ENCODE measurements around the gene GUCA2B. TPM values are rescaled to one million over a fixed set of nuclear protein-coding genes. Genes with fewer than 3 reads are reported as not detected.
A peak's percentile ranks its signal among the peaks of the same experiment; 100 is the strongest.

GUCA2B gene
- total RNA-seq, 1 experiment from 2014 or later, result not detected

DNA sequence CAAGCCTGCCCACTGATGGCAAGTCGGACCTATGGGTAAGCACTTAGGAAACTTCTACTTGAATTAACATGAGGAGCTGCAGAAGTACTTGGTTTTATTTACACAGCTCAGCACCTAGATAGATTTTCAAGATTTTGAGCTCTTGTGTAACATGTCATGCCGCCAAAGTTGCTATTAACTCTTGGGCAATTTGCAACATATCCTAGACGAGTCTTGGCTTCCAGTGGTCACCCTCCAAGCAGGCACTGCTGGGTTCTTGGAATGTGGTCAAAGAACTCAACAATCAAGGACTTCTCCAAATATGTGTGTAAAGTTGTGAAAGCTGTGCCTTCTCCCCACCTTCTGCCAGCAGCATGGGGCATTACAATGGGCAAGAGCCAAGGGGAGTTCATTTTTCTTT lies 17.8 kb upstream of the GUCA2B start:
- H3K27me3 ChIP-seq (ENCODE audit: control insufficient read depth, insufficient read depth, low read length), result no peaks in the 10 kb centered on the region
- H3K36me3 ChIP-seq (replicated peaks; ENCODE audit: control insufficient read depth, insufficient read depth, low read length), result no peaks in the 10 kb centered on the region
- no peak overlapping the region for H3K4me3 ChIP-seq (ENCODE audit: insufficient read depth, low read depth, low read length)
- DNase-seq, result no peak

DNA sequence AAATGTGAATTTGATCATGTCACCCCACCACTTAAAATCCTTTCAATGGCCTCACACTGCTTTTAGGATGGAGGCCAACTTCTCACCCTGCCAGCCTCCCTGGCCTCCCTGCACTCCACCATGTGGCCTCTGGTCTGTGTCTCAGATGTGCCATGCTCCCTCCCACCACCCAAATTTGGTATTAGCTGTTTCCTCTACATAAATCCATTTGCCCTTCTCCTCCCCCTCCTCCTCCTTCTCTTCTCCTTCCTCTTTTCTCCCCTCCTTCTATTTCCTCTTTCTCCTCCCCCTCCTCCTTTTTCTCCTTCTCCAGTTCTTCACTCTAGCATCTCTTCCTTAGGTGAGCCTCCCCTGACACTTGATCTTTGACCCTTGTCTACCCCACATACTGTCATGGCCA lies 16.7 kb upstream of the GUCA2B start:
- DNase-seq, result no peak
- H3K36me3 ChIP-seq (replicated peaks; ENCODE audit: control insufficient read depth, insufficient read depth, low read length), result no peaks in the 10 kb centered on the region
- no peak overlapping the region for H3K4me3 ChIP-seq (ENCODE audit: insufficient read depth, low read depth, low read length)
- H3K27me3 ChIP-seq (ENCODE audit: control insufficient read depth, insufficient read depth, low read length), result no peaks in the 10 kb centered on the region

DNA sequence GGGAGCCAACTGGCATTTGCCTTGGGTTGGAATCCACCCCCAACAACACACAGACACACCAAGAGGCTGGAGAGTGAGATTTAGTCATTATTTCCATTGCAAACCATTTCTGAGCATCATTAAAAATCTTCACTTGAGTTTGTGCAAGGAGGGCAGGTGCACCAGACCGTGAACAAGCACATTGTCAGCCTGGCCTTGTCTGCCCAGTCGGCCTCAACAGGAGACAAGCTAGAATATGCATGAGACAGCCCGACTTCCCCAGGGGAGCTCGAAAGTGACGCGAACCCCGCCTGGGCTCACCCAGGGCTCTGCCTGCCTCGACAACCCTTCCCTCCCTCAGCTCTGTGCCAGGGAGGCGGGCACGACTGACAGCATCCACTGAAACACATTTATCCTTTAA lies 15.4 kb upstream of the GUCA2B start:
- Histone ChIP-seq H3K4me3 (ENCODE audit: insufficient read depth, low read depth, low read length) (no peak overlapping the region), H3K27me3 (ENCODE audit: control insufficient read depth, insufficient read depth, low read length) (no peaks in the 10 kb centered on the region), H3K36me3 (replicated peaks; ENCODE audit: control insufficient read depth, insufficient read depth, low read length) (no peaks in the 10 kb centered on the region)
- DNase-seq, result no peak

DNA sequence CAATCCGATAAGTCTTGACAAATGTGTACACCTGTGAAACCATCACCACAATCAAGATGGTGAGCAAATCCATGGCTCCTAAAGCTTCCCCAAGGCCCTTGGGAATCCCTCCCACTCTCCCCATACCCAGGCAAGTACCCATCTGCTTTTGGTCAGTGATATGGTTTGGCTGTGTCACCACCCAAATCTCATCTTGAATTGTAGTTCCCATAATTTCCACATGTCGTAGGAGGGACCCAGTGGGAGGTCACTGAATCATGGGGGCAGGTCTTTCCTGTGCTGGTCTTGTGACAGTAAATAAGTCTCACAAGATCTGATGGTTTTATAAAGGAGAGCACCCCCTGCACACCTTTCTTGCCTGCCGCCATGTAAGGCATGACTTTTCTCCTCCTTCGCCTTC lies 14.6 kb upstream of the GUCA2B start:
- no peak for DNase-seq
- H3K4me3 ChIP-seq (ENCODE audit: insufficient read depth, low read depth, low read length), result no peak overlapping the region
- no peaks in the 10 kb centered on the region for H3K27me3 ChIP-seq (ENCODE audit: control insufficient read depth, insufficient read depth, low read length)
- H3K36me3 ChIP-seq (replicated peaks; ENCODE audit: control insufficient read depth, insufficient read depth, low read length), result no peaks in the 10 kb centered on the region

DNA sequence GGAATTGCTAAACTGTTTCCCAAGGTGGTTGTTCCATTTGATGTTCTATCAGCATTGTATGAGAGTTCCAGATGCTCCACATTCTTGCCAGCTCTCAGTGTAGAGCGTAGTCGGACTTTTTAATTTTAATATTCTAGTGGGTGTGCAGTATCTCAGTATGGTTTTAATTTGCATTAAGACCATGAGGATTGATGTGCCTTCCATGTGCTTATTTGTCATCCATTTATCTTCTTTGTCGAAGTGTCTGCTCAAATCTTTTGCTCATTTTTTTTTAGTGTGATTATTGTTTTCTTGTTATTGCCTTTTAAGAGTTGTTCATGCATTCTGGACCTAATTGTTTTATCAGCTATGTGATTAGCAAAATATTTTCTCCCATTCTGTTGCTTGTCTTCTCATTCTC lies 13.8 kb upstream of the GUCA2B start:
- Histone ChIP-seq H3K27me3 (ENCODE audit: control insufficient read depth, insufficient read depth, low read length) (no peaks in the 10 kb centered on the region), H3K36me3 (replicated peaks; ENCODE audit: control insufficient read depth, insufficient read depth, low read length) (no peaks in the 10 kb centered on the region), H3K4me3 (ENCODE audit: insufficient read depth, low read depth, low read length) (no peak overlapping the region)
- DNase-seq, result no peak

DNA sequence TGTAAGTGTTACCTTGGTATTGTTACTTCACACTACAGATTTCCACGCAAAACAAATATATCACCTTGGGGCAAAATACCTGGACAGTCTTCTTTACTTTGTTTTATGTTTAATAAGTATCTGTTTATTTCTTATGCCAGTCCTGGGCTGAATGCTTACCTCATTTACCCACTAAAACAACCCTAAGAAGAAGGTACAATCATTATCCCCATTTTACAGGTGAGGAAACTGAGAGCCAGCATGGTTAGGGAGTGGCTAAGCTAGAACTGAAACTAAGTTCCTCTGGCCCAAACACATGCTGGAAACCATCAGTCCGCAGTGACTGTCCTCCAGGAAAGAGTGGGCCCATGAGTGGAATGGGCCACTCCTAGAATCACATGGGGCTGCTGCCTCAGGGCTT lies 13.0 kb upstream of the GUCA2B start:
- Histone ChIP-seq H3K4me3 (ENCODE audit: insufficient read depth, low read depth, low read length) (no peak overlapping the region), H3K36me3 (replicated peaks; ENCODE audit: control insufficient read depth, insufficient read depth, low read length) (no peaks in the 10 kb centered on the region), H3K27me3 (ENCODE audit: control insufficient read depth, insufficient read depth, low read length) (no peaks in the 10 kb centered on the region)
- DNase-seq, result no peak

DNA sequence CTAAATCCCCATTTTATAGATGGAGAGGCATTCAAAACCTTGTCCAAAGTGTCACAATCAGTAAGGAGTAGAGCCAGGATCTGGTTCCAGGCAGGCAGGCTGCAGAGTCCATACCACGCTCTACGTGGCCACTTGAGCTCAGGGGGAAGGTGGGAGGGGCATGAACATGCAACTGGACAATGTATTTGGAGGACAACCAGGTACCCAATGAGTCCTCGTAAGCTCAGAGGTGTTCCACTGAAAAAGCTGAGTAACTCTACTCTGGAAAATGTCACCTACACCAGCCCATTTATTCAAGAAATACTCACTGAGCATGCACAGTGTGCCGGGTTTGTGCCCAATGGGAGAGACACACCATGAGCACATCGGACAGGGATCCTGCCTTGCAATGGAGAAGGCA lies 11.2 kb upstream of the GUCA2B start:
- Histone ChIP-seq H3K4me3 (ENCODE audit: insufficient read depth, low read depth, low read length) (no peak overlapping the region), H3K36me3 (replicated peaks; ENCODE audit: control insufficient read depth, insufficient read depth, low read length) (no peaks in the 10 kb centered on the region), H3K27me3 (ENCODE audit: control insufficient read depth, insufficient read depth, low read length) (no peaks in the 10 kb centered on the region)
- no peak for DNase-seq

DNA sequence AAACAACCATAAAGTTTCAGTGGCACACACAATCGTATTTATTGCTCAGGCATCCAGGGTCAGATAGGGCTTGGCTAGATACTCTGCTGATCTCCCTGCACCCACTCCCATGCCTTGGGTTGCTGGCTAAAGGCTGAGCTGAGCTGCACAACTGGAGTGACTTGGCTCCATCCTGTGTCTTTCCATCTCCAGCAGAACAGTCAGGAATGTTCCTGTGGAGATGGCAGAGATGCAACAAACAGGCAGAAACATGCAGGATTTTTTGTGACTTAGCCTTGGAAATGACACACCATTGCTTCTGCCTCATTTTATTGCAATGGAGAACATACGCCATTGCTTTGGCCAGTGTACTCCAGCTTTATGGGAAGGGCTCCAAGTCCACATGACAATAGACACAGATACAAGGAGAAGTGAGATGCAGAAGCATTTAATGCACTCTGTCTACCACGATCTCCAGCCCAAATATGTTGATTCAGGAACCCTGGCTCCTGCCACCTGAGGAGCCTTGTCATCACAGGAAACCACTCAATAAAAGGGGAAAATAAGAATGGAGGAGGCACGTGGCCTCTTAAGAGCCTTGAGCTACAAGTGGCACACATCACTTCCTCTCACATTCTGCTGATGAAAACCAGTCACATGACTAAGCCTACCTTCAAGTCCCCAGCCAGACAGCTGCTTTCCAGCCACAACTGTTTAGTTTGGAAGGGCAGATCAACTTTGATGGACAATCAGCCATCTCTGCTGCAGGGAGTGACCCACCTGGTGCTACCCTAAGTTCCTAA lies 10.1 kb upstream of the GUCA2B start:
- no peak overlapping the region for H3K4me3 ChIP-seq (ENCODE audit: insufficient read depth, low read depth, low read length)
- no peak for DNase-seq
- no peaks in the 10 kb centered on the region for H3K27me3 ChIP-seq (ENCODE audit: control insufficient read depth, insufficient read depth, low read length)
- H3K36me3 ChIP-seq (replicated peaks; ENCODE audit: control insufficient read depth, insufficient read depth, low read length), result no peaks in the 10 kb centered on the region

DNA sequence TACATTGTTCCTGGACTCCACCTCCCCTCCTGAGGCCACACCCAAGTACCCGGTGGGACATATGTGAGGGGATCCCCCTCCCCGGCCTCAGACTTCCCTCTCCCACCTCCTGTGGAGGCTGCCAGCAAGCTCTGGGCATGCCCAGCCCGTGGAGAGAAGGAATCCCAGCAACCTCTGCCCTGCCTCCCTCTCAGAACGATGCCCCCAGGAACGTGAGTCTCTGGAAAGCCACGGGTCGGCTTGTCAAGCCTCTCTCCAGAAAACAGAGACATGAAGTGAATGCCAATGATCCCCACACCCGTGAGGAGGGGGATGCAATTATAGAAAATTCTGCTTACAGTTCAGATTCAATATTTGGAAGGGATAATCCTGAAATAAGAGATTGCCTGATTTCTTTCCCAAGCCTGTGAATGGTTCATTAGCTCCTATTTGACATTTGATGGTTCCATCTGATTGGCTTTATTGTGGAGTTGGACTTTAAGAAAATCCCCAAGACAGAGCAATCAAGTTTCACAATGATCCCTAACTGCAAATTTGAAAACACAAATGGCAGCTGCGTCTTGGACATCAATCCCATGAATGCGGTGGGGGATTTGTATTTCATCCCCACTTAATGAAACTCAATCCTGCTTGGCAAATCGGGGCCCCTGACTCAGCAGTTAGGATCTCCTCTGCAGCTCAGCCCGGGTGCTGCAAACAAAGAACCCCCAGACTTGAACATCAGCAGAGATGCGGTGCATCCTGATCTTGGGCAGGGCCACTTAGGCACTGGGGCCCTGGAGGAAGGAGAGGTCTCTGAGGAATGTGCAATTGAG lies 9.1 kb upstream of the GUCA2B start:
- Histone ChIP-seq H3K36me3 (replicated peaks; ENCODE audit: control insufficient read depth, insufficient read depth, low read length) (no peaks in the 10 kb centered on the region), H3K4me3 (ENCODE audit: insufficient read depth, low read depth, low read length) (no peak overlapping the region), H3K27me3 (ENCODE audit: control insufficient read depth, insufficient read depth, low read length) (no peaks in the 10 kb centered on the region)
- peak; percentile 22 for DNase-seq

DNA sequence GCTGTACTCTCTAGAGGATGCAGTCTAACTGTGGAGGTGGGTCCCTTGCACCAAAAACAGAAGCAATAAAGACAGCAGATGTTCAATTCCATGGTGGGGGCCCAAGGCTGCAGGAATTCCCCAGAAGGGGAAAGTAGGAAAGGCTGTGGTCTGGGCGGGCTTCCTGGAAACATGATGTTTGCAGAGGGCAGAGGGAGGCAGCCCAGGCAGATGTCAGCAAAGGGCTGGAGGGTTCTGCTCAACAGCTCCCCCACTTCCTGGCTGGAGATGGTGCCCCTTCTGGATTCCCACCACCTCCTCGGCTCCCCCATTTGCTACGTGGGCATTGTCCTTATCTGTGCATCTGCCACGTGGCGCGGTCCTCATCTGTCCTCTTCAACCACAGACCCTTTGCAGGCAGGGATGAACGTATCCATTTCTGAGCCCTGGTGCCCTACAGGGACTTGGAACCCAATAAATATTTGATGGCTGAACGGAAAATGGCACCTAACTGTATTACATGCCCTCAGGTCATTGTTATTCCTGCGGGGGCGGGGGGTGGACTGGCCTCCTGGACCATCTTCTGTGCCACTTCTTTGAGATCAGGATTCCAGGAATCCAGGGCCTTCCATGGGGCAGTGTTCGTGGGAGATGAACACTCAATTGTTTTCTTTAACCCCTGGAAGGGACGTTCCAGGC lies 8.4 kb upstream of the GUCA2B start:
- peak; percentile 48 for DNase-seq
- no peak overlapping the region for H3K4me3 ChIP-seq (ENCODE audit: insufficient read depth, low read depth, low read length)
- H3K27me3 ChIP-seq (ENCODE audit: control insufficient read depth, insufficient read depth, low read length), result no peaks in the 10 kb centered on the region
- H3K36me3 ChIP-seq (replicated peaks; ENCODE audit: control insufficient read depth, insufficient read depth, low read length), result no peaks in the 10 kb centered on the region

DNA sequence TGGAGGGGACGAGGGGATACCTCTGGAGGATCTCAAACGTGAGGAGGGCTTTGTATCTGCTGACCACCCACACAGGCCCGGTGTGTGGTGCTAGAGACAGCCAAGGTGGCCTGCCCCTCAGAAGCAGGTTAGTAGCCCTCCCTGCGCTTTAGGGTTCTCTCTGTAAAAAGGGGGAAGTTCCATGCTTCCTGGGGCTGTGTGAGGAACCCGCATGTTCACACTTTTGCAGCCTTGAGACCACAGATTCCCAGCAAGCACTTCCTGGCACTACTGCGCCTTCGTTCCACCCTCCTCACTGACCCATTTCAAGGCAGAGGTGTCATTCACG lies 7.9 kb upstream of the GUCA2B start:
- no peak overlapping the region for H3K4me3 ChIP-seq (ENCODE audit: insufficient read depth, low read depth, low read length)
- no peaks in the 10 kb centered on the region for H3K36me3 ChIP-seq (replicated peaks; ENCODE audit: control insufficient read depth, insufficient read depth, low read length)
- no peaks in the 10 kb centered on the region for H3K27me3 ChIP-seq (ENCODE audit: control insufficient read depth, insufficient read depth, low read length)
- no peak for DNase-seq

DNA sequence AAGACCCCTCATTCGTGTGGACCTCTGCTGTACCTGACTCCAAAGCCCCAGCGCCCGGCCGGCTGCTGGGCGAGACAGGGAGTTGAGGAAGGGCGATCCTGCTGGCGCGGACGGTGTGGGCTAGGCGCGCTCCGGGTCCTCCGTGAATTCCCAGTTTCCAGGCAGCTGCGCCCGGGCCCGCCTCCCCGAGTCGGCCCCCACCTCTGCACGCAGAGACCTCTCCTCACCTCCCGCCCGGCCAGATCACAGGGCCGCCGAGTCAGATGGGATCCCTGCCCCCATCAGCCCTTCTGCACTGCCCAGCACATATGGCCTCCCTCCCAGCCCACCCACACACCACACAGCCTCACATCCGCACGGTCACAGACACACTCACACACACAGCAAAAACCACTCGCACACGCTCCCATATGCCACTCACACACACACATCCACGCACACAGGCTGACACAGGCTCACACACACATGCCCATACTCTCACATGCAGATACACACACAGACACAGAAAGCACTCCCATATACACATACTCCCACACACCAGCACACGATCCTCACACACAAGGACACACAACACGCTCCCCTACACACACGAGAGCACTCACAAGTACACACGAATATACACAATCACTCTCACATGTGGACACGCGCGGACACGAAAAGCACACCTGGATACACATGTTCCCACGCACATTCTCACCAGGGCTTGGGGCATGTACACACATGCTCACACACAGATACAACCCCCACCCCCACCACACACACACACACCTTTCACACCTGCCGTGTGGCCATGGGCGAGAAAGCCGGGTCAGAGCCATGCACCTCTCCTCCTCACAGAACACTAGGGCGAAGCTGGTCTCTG lies 7.2 kb upstream of the GUCA2B start:
- Histone ChIP-seq H3K4me3 (ENCODE audit: insufficient read depth, low read depth, low read length) (no peak overlapping the region), H3K27me3 (ENCODE audit: control insufficient read depth, insufficient read depth, low read length) (no peaks in the 10 kb centered on the region), H3K36me3 (replicated peaks; ENCODE audit: control insufficient read depth, insufficient read depth, low read length) (no peaks in the 10 kb centered on the region)
- peak; percentile 47 for DNase-seq

DNA sequence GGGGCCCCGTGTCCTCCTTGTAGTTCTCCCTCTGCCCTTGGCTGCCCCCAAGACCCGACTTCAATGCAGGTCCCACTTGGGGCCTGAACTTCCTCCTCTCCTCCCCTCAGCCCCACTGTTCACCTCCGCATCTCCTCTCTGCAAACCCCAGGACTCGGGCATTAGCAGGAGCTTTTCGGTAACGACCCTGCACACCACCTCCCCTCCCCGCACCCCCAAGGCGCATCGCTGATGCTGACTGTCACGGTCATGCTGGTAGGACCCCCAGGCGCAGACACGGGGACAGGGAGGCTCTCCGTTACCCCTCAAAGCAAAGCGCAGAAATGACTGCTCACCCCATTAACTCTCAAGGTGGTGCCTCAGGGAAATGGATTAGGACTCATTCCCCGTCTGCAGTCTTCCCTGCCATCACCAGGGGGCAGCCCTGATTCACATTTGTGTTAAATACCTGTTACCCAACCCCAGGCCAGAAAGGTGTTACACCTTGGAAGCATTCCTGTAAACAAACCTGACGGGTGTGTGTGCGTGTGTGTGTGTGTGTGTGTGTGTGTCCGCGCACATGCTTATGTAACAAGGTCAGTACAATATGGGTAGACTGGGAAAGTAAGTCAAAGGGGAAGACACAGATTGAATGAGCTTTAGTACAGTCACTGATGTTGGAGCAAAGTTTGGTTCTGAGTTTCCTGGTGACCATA lies 6.4 kb upstream of the GUCA2B start:
- Histone ChIP-seq H3K27me3 (ENCODE audit: control insufficient read depth, insufficient read depth, low read length) (no peaks in the 10 kb centered on the region), H3K36me3 (replicated peaks; ENCODE audit: control insufficient read depth, insufficient read depth, low read length) (no peaks in the 10 kb centered on the region), H3K4me3 (ENCODE audit: insufficient read depth, low read depth, low read length) (no peak overlapping the region)
- peak; percentile 92 for DNase-seq

DNA sequence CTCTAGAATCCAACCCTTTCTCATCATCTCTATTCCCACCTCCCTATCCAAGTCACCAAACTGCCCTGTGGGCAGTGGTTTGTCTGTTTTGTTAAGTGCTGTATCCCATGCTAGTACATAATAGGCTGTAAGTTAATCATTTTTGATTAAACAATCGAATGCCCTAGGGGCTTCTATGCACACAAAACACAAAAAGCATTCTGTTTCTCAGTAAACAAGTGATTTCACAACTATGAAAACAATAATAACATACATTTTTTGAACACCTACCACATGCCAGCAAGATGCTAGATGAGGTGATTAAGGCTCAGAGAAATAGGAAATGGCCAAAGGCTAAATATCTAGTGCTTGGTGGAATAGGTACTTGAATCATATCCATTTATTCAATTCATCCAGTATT lies 5.0 kb upstream of the GUCA2B start:
- H3K36me3 ChIP-seq (replicated peaks; ENCODE audit: control insufficient read depth, insufficient read depth, low read length), result no peaks in the 10 kb centered on the region
- no peaks in the 10 kb centered on the region for H3K27me3 ChIP-seq (ENCODE audit: control insufficient read depth, insufficient read depth, low read length)
- DNase-seq, result no peak

More for the DNA sequence above, 5.0 kb upstream of the GUCA2B start:
- no peak overlapping the region for H3K4me3 ChIP-seq (ENCODE audit: insufficient read depth, low read depth, low read length)
